ENCODE measurements around the gene C4B.
"Not testable (repeated sequence)": the region's sequence is repeated elsewhere in the genome, so short reads cannot be mapped to it uniquely, and the experiment has no call there.

Gene C4B

GRCh38 chr6:32037136-32037535 lies 22.5 kb downstream of the C4B start:
- not testable (repeated sequence) for DNase-seq (ENCODE audit: low spot score)

DNA sequence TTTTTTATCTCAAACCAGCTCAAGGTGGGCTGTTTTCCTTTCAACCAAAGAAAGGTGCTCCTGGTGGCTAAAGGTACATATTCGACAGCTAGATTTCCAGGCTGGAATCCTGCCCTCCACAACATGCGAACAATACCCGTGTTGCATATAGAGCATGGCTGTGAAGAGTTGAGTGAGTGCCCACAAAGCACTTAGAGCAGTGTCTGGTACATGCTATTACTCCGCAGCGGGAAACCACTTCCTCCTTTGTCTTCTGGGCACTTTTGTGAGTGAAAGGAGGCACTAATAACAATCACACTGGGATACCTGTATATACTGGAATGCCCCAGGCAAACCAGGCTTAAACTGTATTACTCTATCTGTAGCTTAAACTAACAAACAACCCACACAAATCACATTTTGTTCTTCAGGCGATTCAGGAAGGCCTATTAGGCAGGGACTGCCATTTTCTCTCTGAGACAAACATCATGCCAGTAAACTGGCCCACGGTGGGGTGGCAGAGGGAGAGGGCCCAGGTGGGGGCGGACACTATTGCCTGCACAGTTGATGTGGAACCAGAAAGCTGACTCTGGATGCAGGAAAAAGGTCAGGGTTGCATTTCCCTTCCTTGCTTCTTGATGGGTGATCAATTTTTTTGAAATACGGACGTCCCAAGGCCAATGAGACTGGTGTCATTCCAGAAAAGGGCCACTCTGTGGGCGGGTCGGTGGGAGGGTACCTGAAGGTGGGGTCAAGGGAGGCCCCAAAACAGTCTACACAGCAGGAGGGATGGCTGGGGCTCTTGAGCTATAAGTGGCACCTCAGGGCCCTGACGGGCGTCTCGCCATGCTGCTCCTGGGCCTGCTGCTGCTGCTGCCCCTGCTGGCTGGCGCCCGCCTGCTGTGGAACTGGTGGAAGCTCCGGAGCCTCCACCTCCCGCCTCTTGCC lies 23.3 kb downstream of the C4B start, which contains the start of gene CYP21A2:
TSS of gene CYP21A2 (plus strand) at position 818 of the 927 bp plus-strand sequence. CDS start at position 826, 8 bp downstream.
- DNase-seq (ENCODE audit: low spot score), result not testable (repeated sequence)

DNA sequence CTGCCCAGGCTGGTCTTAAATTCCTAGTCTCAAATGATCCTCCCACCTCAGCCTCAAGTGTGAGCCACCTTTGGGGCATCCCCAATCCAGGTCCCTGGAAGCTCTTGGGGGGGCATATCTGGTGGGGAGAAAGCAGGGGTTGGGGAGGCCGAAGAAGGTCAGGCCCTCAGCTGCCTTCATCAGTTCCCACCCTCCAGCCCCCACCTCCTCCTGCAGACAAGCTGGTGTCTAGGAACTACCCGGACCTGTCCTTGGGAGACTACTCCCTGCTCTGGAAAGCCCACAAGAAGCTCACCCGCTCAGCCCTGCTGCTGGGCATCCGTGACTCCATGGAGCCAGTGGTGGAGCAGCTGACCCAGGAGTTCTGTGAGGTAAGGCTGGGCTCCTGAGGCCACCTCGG lies 24.3 kb downstream of the C4B start:
- DNase-seq (ENCODE audit: low spot score), result not testable (repeated sequence)

GRCh38 chr6:32039321-32040274 lies 25.0 kb downstream of the C4B start:
- not testable (repeated sequence) for DNase-seq (ENCODE audit: low spot score)

- not testable (repeated sequence) for DNase-seq (ENCODE audit: low spot score)
Observed at GRCh38 chr6:32040299-32041049, 25.9 kb downstream of the C4B start.

GRCh38 chr6:32041050-32041321 lies 26.4 kb downstream of the C4B start:
- not testable (repeated sequence) for DNase-seq (ENCODE audit: low spot score)

GRCh38 chr6:32041385-32041784 lies 26.8 kb downstream of the C4B start:
- DNase-seq (ENCODE audit: low spot score), result not testable (repeated sequence)

DNA sequence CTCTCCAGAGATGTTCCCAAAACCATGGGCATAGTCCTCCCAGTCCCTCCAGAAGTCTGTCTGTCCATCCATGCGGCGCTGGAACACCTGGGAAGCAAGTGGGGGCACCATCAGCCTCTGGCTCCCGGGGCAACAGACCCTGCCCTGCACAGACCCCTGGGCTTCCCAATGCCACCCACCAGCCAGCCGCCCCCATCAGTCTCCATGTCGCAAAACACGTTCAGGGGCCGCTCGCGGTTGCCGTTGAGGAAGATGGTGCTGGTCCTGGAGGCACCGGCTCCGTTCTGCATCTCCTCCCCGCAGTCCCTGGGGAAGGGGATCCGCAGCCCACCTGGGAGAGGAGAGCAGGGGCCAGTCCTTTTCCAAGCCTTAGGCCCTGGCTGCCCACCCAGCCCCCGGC lies 27.7 kb downstream of the C4B start:
- not testable (repeated sequence) for DNase-seq (ENCODE audit: low spot score)

DNA sequence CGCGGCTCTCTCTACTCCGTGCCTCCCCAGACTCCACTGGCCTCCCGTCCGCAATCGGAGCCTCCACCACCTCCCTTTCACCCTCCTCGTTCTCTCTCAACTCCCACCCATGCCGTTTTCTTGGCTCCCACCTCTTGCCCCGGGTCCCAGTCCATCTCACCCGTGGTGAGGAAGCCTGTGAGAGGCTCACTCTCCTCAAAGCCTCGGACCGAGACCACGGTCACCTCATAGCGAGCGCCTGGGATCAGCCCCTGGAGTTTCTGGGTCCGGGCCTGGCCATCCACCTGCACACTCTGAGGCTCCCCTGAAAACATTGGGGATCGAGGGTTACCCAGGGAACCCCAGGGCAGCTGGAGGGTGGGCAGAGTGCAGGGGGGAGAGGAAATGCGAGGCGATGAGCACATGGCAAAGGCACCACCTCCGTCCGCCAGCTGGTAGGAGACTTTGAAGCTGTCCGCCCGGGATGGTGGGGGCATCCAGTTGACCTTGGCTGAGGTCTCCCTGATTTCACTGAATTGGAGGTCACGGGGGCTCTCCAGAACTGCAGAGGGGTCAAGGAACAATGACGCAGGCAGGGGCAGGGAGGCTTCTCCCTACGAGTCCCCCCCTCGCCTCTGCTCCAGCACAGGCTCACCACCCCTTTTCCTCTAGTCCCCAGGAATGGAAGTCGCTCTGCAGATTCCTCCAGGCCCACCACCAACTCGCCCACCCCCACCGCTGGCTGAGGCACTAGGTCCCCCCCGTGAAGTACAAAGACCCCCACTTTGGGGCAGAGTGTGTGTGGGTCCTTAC lies 29.2 kb downstream of the C4B start:
- not testable (repeated sequence) for DNase-seq (ENCODE audit: low spot score)

GRCh38 chr6:32044916-32045315 lies 30.3 kb downstream of the C4B start:
- not testable (repeated sequence) for DNase-seq (ENCODE audit: low spot score)

DNA sequence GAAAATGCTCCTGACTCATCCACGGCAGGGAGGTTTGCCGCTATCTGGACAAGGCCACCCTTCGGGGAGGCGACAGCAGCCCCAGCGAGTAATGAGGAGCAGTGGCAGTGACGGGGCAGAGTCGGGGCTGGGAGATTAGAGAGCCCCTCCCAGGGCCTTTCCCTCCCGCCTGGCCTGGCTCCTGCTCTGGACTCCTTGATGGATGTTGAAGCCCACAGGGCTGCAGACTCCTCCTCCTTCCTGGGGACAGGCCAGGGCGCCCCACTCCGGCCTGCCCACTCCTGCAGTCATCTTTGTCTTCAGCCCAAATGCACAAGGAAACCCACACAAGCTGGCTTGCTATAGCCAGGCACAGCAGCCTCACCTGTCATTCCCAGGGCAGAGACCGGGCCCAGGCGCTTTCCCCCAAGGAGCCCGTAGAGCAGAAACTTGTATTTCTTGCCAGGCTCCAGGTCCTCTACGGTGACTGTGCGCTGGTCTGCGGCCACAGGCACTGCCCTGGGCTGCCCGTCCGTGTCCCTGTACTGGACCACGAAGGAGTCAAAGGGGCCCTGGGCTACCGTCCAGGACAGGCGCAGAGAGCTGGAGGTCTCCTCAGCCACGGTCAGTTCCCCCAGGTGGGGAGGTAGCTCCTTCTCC lies 31.3 kb downstream of the C4B start:
- no peak for DNase-seq (ENCODE audit: low spot score)

- DNase-seq (ENCODE audit: low spot score), result peak; percentile 44
Observed at GRCh38 chr6:32046450-32047083, 32.0 kb downstream of the C4B start.

DNA sequence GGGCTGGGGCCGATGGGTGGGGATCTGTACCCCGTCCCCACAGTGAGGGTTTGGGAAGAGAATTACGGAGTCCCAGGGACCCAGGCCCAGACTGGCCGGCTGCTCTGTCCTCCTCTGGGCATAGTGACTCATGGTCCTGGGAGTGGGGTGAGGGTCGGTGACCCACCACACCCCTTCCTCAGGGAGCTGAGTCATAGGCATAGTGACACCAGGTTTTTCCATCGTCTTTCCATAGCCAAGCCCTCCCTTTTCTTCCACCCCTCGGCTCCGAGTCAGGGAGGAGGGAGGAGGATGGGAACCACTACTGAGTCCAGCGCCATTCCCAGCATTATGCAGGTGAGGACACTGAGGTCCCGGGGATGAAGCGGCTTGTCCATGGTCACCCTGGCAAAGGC lies 32.5 kb downstream of the C4B start:
- DNase-seq (ENCODE audit: low spot score), result peak; percentile 53

- no peak for DNase-seq (ENCODE audit: low spot score)
Observed at GRCh38 chr6:32047539-32047854, 32.9 kb downstream of the C4B start.

GRCh38 chr6:32047855-32048766 lies 33.5 kb downstream of the C4B start:
- peak; percentile 91 for DNase-seq (ENCODE audit: low spot score)

DNA sequence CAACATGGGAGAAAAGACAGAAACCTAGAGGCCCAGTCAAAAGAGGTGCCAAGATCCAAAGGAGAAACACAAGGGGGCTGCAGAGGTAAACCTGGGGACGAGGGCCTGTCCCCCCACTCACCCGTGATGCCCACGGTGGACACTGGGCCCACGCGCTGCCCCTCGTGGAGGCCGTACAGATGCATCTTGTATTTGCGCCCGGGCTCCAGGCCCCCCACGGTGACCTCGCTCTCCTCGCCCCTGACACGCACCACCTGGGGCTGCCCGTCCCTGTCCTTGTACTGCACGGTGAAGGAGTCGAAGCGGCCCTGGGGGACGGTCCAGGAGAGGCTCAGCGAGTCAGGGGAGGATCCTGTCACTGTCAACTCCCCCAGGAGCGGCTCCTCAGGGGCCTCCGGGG lies 34.6 kb downstream of the C4B start:
- not testable (repeated sequence) for DNase-seq (ENCODE audit: low spot score)

GRCh38 chr6:32049736-32050135 lies 35.1 kb downstream of the C4B start:
- not testable (repeated sequence) for DNase-seq (ENCODE audit: low spot score)

DNA sequence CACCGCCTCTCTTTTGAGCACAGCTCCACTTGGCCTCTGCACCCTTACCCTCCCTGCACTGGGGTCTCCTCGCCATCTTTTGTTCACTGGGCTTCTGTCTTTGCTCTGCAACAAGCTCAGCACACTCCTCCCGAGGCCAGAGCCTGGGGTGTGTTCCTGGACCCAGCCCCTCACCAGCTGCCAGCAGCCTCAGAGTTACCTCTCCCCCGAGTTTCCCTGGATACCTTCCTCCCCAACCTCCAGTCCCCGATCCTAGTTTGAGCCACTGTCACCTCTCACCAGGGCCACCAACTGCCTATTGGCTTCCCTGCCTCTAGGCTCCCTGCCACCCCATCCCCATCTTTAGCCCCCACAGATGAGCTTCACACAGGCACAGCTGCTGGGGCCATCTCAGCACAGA lies 36.0 kb downstream of the C4B start:
- DNase-seq (ENCODE audit: low spot score), result no peak

- DNase-seq (ENCODE audit: low spot score), result not testable (repeated sequence)
Observed at GRCh38 chr6:32052626-32053025, 38.0 kb downstream of the C4B start.

Measured in GM03348 (cell line).